GM12891 (cell line): Measurements from ENCODE around the gene MEAF6.
"Not testable (repeated sequence)": the region's sequence is repeated elsewhere in the genome, so short reads cannot be mapped to it uniquely, and the experiment has no call there.

Experiments
- DNase-seq: peaks from one replicate; pipeline ENCODE4 v3.0.0; 2011; ENCODE audit warnings: low spot score; ENCODE audit not compliant: insufficient read length
- FAIRE-seq: peaks from 2 replicates; lab custom pipeline; 2011; peaks lifted over from hg19 to GRCh38; lab: Jason Lieb, UNC
- PAX5 ChIP-seq: IDR thresholded peaks from 2 replicates; pipeline ENCODE4 v1.6.1; 2011; ENCODE audit warnings: low read length, moderate library complexity, mild to moderate bottlenecking; ENCODE audit not compliant: insufficient read depth, severe bottlenecking
- POLR2A ChIP-seq: IDR thresholded peaks from 2 replicates; pipeline ENCODE4 v1.6.1; 2011; ENCODE audit warnings: low read depth, low read length, control low read depth
- POLR2AphosphoS5 ChIP-seq: IDR thresholded peaks from 2 replicates; pipeline ENCODE4 v1.6.1; 2011; ENCODE audit warnings: low read depth, low read length, control low read depth
- POU2F2 ChIP-seq: IDR thresholded peaks from 2 replicates; pipeline ENCODE4 v1.6.1; 2011; ENCODE audit warnings: low read depth, mild to moderate bottlenecking, control low read depth, low read length, moderate library complexity
- SPI1 ChIP-seq: IDR thresholded peaks from 2 replicates; pipeline ENCODE4 v1.6.1; 2011; ENCODE audit warnings: low read depth, low read length, control low read depth
- TAF1 ChIP-seq: IDR thresholded peaks from 2 replicates; pipeline ENCODE4 v1.6.1; 2011; ENCODE audit warnings: low read depth, low read length, control low read depth

Gene MEAF6

GRCh38 chr1:37553927-37554808 lies 39.6 kb upstream of the MEAF6 start, which contains the start of gene SNIP1:
Gene SNIP1, minus strand, starts transcription at chr1:37554293. Its CDS starts 64 bp downstream, at chr1:37554229.
- FAIRE-seq = peak; percentile 94
- TF ChIP-seq POU2F2 (peak; percentile 56; the same call in 1 of the 2 replicates), TAF1 (peak; percentile 65; the same call in 1 of the 2 replicates), POLR2A (peak; percentile 84), POLR2AphosphoS5 (peak; percentile 86), PAX5 (no peak), SPI1 (peak; percentile 52)
- DNase-seq = peak; percentile 95

- no peak for TF ChIP-seq SPI1
- no peak for TF ChIP-seq POU2F2
- TF ChIP-seq POLR2AphosphoS5 = no peak
- TF ChIP-seq TAF1 = no peak
- no peak for TF ChIP-seq POLR2A
- peak; percentile 20 for FAIRE-seq
- no peak for DNase-seq
These were observed 39.0 kb upstream of the MEAF6 start for GRCh38 chr1:37553598-37553926.

GRCh38 chr1:37549341-37549740 lies 34.8 kb upstream of the MEAF6 start:
- DNase-seq (no peak), FAIRE-seq (no peak)
- TF ChIP-seq TAF1 = no peak
- TF ChIP-seq POU2F2 = no peak
- no peak for TF ChIP-seq SPI1
- TF ChIP-seq POLR2AphosphoS5 = no peak
- no peak for TF ChIP-seq PAX5
- TF ChIP-seq POLR2A = no peak

GRCh38 chr1:37545019-37545418 lies 30.5 kb upstream of the MEAF6 start:
- TF ChIP-seq SPI1 = no peak
- TF ChIP-seq POU2F2 = no peak
- no peak for DNase-seq
- FAIRE-seq = no peak

- DNase-seq (no peak), FAIRE-seq (no peak)
- TF ChIP-seq SPI1 (no peak), POLR2A (no peak; the same call in 1 of the 2 replicates), PAX5 (no peak), TAF1 (no peak), POU2F2 (no peak), POLR2AphosphoS5 (no peak)
These were observed 30.0 kb upstream of the MEAF6 start for GRCh38 chr1:37544530-37544929.

GRCh38 chr1:37540036-37540785 lies 25.6 kb upstream of the MEAF6 start:
- no peak for TF ChIP-seq PAX5
- TF ChIP-seq TAF1 = no peak
- no peak for TF ChIP-seq POLR2AphosphoS5
- TF ChIP-seq POLR2A = no peak
- no peak for TF ChIP-seq SPI1
- TF ChIP-seq POU2F2 = no peak
- DNase-seq (no peak), FAIRE-seq (no peak)

GRCh38 chr1:37539154-37539553 lies 24.6 kb upstream of the MEAF6 start:
- DNase-seq, FAIRE-seq: not testable (repeated sequence)

GRCh38 chr1:37537378-37537777 lies 22.8 kb upstream of the MEAF6 start:
- no peak for DNase-seq
- FAIRE-seq = no peak
- TF ChIP-seq TAF1 (no peak), PAX5 (no peak), POLR2AphosphoS5 (no peak), POLR2A (no peak), SPI1 (no peak), POU2F2 (no peak)

GRCh38 chr1:37533317-37534093 lies 18.9 kb upstream of the MEAF6 start:
- DNase-seq = no peak
- no peak for FAIRE-seq
- no peak for TF ChIP-seq POLR2A
- no peak for TF ChIP-seq TAF1

- not testable (repeated sequence) for DNase-seq, FAIRE-seq
These were observed 18.0 kb upstream of the MEAF6 start for GRCh38 chr1:37532418-37533156.

- not testable (repeated sequence) for FAIRE-seq, DNase-seq
These were observed 15.3 kb upstream of the MEAF6 start for GRCh38 chr1:37529888-37530287.
